ENCODE data around the gene WDR70.
"Not testable (repeated sequence)": the region's sequence is repeated elsewhere in the genome, so short reads cannot be mapped to it uniquely, and the experiment has no call there.

The WDR70 gene

GRCh38 chr5:37601163-37601562 lies 222.0 kb downstream of the WDR70 start:
- in situ Hi-C loops (cut with MboI; ENCODE audit: low pct_unique_long_range_greater_than_20kb, low sequenced_read_pairs): no loop called here
- DNase-seq: no peak

- DNase-seq: no peak
- in situ Hi-C loops (cut with MboI; ENCODE audit: low pct_unique_long_range_greater_than_20kb, low sequenced_read_pairs): no loop called here
Measured at GRCh38 chr5:37603072-37603471, 224.0 kb downstream of the WDR70 start.

- in situ Hi-C loops (cut with MboI; ENCODE audit: low pct_unique_long_range_greater_than_20kb, low sequenced_read_pairs): no loop called here
- DNase-seq: no peak
Measured at GRCh38 chr5:37604290-37604689, 225.2 kb downstream of the WDR70 start.

GRCh38 chr5:37606148-37606547 lies 227.0 kb downstream of the WDR70 start:
- in situ Hi-C loops (cut with MboI; ENCODE audit: low pct_unique_long_range_greater_than_20kb, low sequenced_read_pairs): no loop called here
- no peak for DNase-seq

DNA sequence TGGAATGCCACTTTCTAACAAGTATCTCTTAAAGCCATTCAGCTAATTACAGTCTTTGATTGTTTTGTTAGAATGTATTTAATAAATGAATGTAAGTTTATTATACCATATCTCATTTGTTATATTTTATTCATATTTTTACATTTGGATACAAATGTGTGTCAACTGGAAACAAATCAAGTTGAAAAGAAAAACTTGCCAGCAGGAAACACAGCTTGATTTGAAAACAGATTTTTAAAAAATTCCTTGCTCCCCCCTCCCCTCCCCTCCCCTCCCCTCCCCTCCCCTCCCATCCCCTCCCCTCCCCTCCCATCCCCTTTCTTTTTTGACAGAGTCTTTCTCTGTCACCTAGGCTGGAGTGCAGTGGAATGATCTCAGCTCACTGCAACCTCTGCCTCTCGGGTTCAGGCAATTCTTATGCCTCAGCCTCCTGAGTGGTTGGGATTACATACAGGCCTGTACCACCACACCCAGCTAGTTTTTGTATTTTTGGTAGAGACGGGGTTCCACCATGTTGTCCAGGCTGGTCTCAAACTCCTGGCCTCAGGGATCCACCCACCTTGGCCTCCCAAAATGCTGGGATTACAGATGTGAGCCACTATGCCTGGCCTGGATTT lies 227.6 kb downstream of the WDR70 start:
- in situ Hi-C loops (cut with MboI; ENCODE audit: low pct_unique_long_range_greater_than_20kb, low sequenced_read_pairs): no loop called here
- no peak for DNase-seq

GRCh38 chr5:37615184-37615583 lies 236.1 kb downstream of the WDR70 start:
- in situ Hi-C loops (cut with MboI; ENCODE audit: low pct_unique_long_range_greater_than_20kb, low sequenced_read_pairs): no loop called here
- DNase-seq: no peak

DNA sequence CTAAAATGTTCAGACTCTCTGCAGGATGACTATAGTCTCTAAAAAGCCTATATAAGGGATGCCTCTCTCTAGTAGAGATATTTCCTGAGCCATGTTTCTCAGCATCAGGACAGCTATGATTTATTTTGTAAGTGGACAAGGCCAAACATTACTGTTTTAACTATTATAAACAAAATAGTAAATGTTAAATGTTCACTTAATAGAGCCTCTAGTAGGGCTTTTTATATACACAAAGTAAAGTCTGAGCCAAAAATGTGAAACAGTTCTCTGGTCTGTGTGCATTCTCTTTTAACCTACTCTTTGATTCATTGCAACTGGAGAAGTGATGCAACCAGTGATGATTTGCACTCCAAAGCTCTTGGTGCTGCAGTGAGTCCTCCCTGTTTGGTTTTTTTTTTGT lies 240.2 kb downstream of the WDR70 start:
- no peak for DNase-seq
- in situ Hi-C loops (cut with MboI; ENCODE audit: low pct_unique_long_range_greater_than_20kb, low sequenced_read_pairs): no loop called here

DNA sequence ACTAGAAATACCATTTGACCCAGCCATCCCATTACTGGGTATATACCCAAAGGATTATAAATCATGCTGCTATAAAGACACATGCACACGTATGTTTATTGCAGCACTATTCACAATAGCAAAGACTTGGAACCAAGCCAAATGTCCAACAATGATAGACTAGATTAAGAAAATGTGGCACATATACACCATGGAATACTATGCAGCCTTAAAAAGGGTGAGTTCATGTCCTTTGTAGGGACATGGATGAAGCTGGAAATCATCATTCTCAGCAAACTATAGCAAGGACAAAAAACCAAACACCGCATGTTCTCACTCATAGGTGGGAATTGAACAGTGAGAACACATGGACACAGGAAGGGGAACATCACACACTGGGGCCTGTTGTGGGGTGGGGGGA lies 243.2 kb downstream of the WDR70 start:
- DNase-seq; in situ Hi-C loops (cut with MboI; ENCODE audit: low pct_unique_long_range_greater_than_20kb, low sequenced_read_pairs): not testable (repeated sequence)

DNA sequence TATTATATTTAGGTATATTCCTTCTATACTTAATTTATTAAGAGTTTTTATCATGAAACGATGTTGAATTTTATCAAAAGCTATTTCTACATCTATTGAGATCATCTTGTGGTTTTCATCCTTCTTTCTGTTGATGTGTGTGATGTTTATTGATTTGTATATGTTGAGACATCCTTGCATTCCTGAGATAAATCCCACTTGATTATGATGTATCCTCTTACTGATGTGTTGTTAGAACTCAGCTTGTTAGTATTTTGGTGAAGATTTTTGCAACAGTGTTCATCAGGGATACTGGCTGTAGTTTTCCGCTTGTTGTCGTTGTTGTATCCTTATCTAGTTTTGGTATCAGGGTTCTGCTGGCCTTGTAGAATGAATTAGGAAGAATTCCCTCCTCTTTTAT lies 247.1 kb downstream of the WDR70 start:
- in situ Hi-C loops (cut with MboI; ENCODE audit: low pct_unique_long_range_greater_than_20kb, low sequenced_read_pairs): no loop called here
- no peak for DNase-seq

GRCh38 chr5:37628876-37629275 lies 249.8 kb downstream of the WDR70 start:
- DNase-seq: no peak
- in situ Hi-C loops (cut with MboI; ENCODE audit: low pct_unique_long_range_greater_than_20kb, low sequenced_read_pairs): no loop called here

DNA sequence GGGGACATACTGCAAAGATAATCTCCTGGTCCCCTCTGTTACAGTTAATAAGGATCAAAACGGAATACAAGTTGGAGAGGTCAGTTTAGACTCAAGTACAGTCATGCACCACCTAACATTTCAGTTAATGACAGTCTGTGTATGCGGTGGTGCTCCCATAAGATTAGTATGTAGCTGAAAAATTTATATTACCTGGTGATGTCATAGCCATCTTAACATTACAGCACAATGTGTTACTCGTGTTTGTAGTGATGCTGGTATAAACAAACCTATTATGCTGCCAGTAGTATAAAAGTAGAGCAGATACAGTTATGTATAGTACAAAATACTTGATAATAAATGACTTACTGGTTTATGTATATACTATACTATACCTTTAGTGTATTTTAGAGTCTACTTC lies 252.8 kb downstream of the WDR70 start:
- in situ Hi-C loops (cut with MboI; ENCODE audit: low pct_unique_long_range_greater_than_20kb, low sequenced_read_pairs): no loop called here
- no peak for DNase-seq

- in situ Hi-C loops (cut with MboI; ENCODE audit: low pct_unique_long_range_greater_than_20kb, low sequenced_read_pairs): no loop called here
- DNase-seq: no peak
Measured at GRCh38 chr5:37637165-37637845, 258.2 kb downstream of the WDR70 start.

DNA sequence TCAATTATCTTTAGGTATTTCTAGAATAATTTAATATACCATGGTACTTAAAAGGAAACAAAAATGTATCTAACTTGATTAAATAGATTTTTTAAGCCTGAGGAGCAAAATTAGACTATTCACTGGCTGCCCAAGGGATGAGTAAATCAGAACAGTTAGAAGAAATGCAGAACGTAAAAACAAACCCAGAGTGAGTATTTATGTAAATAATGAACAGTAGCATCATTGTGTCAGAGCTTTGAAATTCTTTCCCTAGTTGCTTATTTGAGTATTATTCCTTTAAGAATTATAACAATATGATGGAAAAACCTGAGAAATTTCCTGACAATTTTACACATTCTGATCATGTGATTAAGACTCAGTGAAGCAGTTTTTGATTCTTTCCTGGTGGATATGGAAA lies 259.8 kb downstream of the WDR70 start:
- in situ Hi-C loops (cut with MboI; ENCODE audit: low pct_unique_long_range_greater_than_20kb, low sequenced_read_pairs): no loop called here
- DNase-seq: no peak

DNA sequence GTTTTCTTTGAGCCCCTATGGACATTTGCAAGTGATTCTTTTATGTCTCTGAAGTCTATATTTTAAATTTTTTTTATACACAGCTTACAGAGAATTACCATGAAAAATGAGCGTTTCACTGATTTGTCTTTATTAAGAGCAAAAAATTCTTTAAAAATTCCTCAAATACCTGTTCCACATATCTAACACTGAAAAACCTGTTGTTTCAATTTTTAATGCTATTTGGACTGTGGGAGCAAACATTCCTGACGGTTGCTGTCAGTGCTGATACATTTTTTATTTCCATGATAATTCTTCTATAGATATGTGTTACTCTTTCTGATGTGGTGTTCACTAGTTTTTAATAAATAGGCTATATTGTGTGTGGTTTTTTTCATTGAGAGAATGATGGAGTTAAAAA lies 261.0 kb downstream of the WDR70 start:
- DNase-seq: no peak
- in situ Hi-C loops (cut with MboI; ENCODE audit: low pct_unique_long_range_greater_than_20kb, low sequenced_read_pairs): no loop called here

DNA sequence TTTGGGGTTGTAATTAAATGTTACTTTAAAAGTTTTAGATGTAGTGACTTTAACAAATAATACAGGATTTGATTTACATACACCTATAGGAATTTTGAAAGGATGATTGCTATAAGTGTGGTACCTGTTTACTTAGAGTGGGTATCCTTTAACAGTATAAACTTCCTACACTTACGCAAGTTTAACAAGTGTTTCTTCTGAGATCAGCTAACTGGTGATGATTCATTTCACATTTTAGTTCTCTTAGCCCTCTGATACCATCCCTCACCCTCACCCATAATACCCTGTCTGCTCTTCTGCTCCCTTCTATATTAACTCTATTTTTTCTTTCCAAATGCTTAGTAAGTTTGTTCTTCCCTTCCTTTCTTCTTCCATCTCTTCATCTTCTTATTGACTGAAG lies 262.8 kb downstream of the WDR70 start:
- DNase-seq: no peak
- in situ Hi-C loops (cut with MboI; ENCODE audit: low pct_unique_long_range_greater_than_20kb, low sequenced_read_pairs): no loop called here

GRCh38 chr5:37645707-37646106 lies 266.6 kb downstream of the WDR70 start:
- in situ Hi-C loops (cut with MboI; ENCODE audit: low pct_unique_long_range_greater_than_20kb, low sequenced_read_pairs): no loop called here
- no peak for DNase-seq

DNA sequence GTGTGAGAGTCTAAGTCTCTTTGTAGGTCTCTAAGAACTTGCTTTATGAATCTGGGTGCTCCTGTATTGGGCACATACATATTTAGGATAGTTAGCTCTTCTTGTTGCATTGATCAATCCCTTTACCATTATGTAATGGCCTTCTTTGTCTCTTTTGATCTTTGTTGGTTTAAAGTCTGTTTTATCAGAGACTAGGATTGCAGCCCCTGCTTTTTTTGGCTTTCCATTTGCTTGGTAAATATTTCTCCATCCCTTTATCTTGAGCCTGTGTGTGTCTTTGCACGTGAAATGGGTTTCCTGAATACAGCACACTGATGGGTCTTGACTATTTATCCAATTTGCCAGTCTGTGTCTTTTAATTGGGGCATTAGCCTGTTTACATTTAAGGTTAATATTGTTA lies 275.4 kb downstream of the WDR70 start:
- DNase-seq; in situ Hi-C loops (cut with MboI; ENCODE audit: low pct_unique_long_range_greater_than_20kb, low sequenced_read_pairs): not testable (repeated sequence)

- in situ Hi-C loops (cut with MboI; ENCODE audit: low pct_unique_long_range_greater_than_20kb, low sequenced_read_pairs): no loop called here
- no peak for DNase-seq
Measured at GRCh38 chr5:37657046-37657445, 277.9 kb downstream of the WDR70 start.

DNA sequence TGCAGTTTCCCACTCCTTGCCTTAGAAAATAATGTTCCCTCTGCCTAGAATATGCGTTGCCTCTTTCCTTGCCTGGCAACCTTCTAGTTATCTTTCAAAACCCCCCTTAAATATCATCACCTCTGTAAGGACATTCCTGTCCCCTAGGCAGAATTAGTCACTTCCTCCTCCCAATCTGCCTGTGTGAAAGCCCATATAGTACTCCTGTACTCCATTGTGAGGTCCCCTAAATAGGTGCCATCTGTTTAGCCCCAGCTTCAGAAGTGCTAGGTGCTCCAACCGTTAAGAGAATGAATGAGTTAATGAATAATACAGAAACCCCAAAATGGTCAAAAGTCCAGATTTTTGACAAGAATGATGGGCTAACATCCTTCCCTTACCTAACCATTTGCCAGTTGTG lies 279.3 kb downstream of the WDR70 start:
- in situ Hi-C loops (cut with MboI; ENCODE audit: low pct_unique_long_range_greater_than_20kb, low sequenced_read_pairs): no loop called here
- DNase-seq: no peak

GRCh38 chr5:37660319-37660718 lies 281.2 kb downstream of the WDR70 start:
- in situ Hi-C loops (cut with MboI; ENCODE audit: low pct_unique_long_range_greater_than_20kb, low sequenced_read_pairs): no loop called here
- DNase-seq: no peak

GRCh38 chr5:37661227-37661920 lies 282.3 kb downstream of the WDR70 start:
- DNase-seq: no peak
- in situ Hi-C loops (cut with MboI; ENCODE audit: low pct_unique_long_range_greater_than_20kb, low sequenced_read_pairs): no loop called here

Measured in KBM-7 (cell line).